Measurements from ENCODE around the gene ZNF638. TPM values are rescaled to one million over a fixed set of nuclear protein-coding genes. Genes with fewer than 3 reads are reported as not detected.
A peak's percentile ranks its signal among the peaks of the same experiment; 100 is the strongest.

The ZNF638 gene
- total RNA-seq, 3 donors from 2014 or later: 87.4 to 118 (median 95.0) TPM

- H3K36me3 ChIP-seq (ENCODE audit: low read depth): no peaks in the 10 kb centered on the region
- H3K9me3 ChIP-seq: no peaks in the 10 kb centered on the region
- intact Hi-C loops (cut with DNase I, micrococcal nuclease): no loop called here
- DNase-seq: no peak
- H3K4me1 ChIP-seq (ENCODE audit: low read depth): no peaks in the 10 kb centered on the region
- TF ChIP-seq, protein P1, sequence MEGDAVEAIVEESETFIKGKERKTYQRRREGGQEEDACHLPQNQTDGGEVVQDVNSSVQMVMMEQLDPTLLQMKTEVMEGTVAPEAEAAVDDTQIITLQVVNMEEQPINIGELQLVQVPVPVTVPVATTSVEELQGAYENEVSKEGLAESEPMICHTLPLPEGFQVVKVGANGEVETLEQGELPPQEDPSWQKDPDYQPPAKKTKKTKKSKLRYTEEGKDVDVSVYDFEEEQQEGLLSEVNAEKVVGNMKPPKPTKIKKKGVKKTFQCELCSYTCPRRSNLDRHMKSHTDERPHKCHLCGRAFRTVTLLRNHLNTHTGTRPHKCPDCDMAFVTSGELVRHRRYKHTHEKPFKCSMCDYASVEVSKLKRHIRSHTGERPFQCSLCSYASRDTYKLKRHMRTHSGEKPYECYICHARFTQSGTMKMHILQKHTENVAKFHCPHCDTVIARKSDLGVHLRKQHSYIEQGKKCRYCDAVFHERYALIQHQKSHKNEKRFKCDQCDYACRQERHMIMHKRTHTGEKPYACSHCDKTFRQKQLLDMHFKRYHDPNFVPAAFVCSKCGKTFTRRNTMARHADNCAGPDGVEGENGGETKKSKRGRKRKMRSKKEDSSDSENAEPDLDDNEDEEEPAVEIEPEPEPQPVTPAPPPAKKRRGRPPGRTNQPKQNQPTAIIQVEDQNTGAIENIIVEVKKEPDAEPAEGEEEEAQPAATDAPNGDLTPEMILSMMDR (IDR thresholded peaks at IDR 0.05): no peak
- no peak for ATAC-seq
- H3K4me3 ChIP-seq: no peak overlapping the region
Measured at GRCh38 chr2:71285706-71286105, 45.9 kb upstream of the ZNF638 start.

DNA sequence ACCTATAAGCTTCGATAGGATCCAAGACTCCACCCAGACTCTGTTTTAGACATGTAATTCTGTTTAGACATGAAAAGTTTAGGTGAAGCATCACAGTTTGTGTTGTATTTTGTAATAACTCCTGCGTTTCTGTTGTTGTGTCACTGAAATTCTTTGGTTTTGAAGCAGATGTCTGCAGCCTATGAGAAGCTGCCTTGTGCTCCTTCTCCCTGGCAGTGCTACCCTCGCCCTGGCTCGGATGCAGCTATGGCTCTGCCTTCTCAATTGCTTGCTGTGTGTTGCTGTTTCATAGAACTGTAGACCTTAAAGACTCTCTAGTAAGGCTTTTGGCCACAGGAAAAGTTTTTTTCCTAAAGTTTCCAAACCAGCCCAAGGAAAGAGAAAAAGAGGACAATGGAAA is 40.2 kb upstream of the ZNF638 start:
- Histone ChIP-seq H3K4me3 (no peak overlapping the region), H3K4me1 (ENCODE audit: low read depth) (no peaks in the 10 kb centered on the region), H3K9me3 (no peaks in the 10 kb centered on the region), H3K36me3 (ENCODE audit: low read depth) (no peaks in the 10 kb centered on the region)
- DNase-seq (no peak), ATAC-seq (no peak)
- intact Hi-C loops (cut with DNase I, micrococcal nuclease): no loop called here
- TF ChIP-seq, protein P1 (IDR thresholded peaks at IDR 0.05): no peak

DNA sequence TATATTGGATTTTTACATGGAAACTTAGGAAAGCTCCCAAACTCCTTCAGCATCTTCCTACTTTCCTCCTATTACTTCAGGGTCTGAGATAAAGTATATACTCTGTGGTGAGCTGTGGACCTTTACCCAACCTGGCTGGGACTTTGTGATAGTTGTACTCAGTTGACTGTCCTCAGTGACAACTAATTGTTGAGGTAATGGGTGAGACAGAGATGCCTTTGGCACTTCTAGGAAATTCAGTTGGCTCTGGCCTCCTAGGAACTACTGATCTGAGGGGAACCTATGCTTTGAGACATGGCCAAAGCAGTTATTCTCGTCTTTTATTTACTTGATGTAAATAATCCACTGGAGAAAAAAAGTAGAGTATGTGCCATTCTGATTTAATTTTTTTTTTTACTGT is 39.4 kb upstream of the ZNF638 start:
- intact Hi-C loops (cut with DNase I, micrococcal nuclease): no loop called here
- H3K36me3 ChIP-seq (ENCODE audit: low read depth): no peaks in the 10 kb centered on the region
- DNase-seq: no peak
- H3K9me3 ChIP-seq: no peaks in the 10 kb centered on the region
- no peaks in the 10 kb centered on the region for H3K4me1 ChIP-seq (ENCODE audit: low read depth)
- H3K4me3 ChIP-seq: no peak overlapping the region
- TF ChIP-seq, protein P1 (IDR thresholded peaks at IDR 0.05): no peak
- no peak for ATAC-seq

GRCh38 chr2:71298914-71299313 is 32.7 kb upstream of the ZNF638 start:
- no peaks in the 10 kb centered on the region for H3K4me1 ChIP-seq (ENCODE audit: low read depth)
- no peaks in the 10 kb centered on the region for H3K36me3 ChIP-seq (ENCODE audit: low read depth)
- no peak for DNase-seq
- no peak for ATAC-seq
- intact Hi-C loops (cut with DNase I, micrococcal nuclease): loop anchor here (5.0 kb wide), 1 partner anchor 213 kb away; no protein-coding TSS in a partner anchor
- TF ChIP-seq, protein P1 (IDR thresholded peaks at IDR 0.05): no peak
- H3K9me3 ChIP-seq: no peaks in the 10 kb centered on the region
- no peak overlapping the region for H3K4me3 ChIP-seq

- Histone ChIP-seq H3K4me1 (ENCODE audit: low read depth) (no peaks in the 10 kb centered on the region), H3K36me3 (ENCODE audit: low read depth) (no peaks in the 10 kb centered on the region), H3K4me3 (no peak overlapping the region), H3K9me3 (no peaks in the 10 kb centered on the region)
- DNase-seq (peak in 1 of 3 donors; percentile 21), ATAC-seq (peak; percentile 46)
- intact Hi-C loops (cut with DNase I, micrococcal nuclease): loop anchor here (5.0 kb wide), 1 partner anchor 213 kb away; no protein-coding TSS in a partner anchor
- TF ChIP-seq, protein P1 (IDR thresholded peaks at IDR 0.05): peak; percentile 42
Measured at GRCh38 chr2:71299507-71299906, 32.1 kb upstream of the ZNF638 start.

DNA sequence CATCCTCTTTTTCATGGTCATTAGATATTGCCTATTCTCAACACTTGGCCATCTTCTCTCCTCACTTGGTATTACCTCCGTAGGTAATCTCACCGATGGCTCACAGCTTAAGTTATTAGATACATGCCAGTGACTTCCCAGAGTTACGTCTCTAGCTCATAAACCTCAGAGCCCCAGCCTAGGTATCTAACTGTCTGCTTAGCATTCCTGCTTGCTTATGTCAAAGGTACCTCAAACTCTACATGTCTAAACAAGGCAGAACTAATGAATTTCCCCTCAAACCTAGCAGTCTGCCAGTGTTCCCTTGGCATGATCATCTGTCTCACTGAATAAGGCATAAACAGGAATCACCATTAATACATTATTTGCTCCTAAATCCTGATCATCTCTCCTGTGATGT is 27.7 kb upstream of the ZNF638 start:
- no peak overlapping the region for H3K4me3 ChIP-seq
- H3K36me3 ChIP-seq (ENCODE audit: low read depth): no peaks in the 10 kb centered on the region
- ATAC-seq (no peak), DNase-seq (no peak)
- TF ChIP-seq, protein P1 (IDR thresholded peaks at IDR 0.05): no peak
- intact Hi-C loops (cut with DNase I, micrococcal nuclease): no loop called here
- no peaks in the 10 kb centered on the region for H3K4me1 ChIP-seq (ENCODE audit: low read depth)
- H3K9me3 ChIP-seq: no peaks in the 10 kb centered on the region
